HepG2 (cell line): Measurements from ENCODE around the gene TOP1. TPM values are rescaled to one million over a fixed set of nuclear protein-coding genes. Genes with fewer than 3 reads are reported as not detected.

ENCODE experiments used
- BRF2 ChIP-seq: sonication (generic); formaldehyde crosslinking; IDR thresholded peaks from 2 replicates; pipeline ENCODE4 v1.8.1; 2022; ENCODE audit warnings: mild to moderate bottlenecking, missing genetic modification reagents
- CEBPB ChIP-seq: IDR thresholded peaks from 2 replicates; pipeline ENCODE4 v1.6.1; 2011; ENCODE audit warnings: low read depth, low read length, improper control_type of control experiment, borderline replicate concordance
- HNF1A ChIP-seq, 2 experiments: sonication (generic) in 1 of 2; formaldehyde crosslinking in 1 of 2; IDR thresholded peaks; 2 replicates each; pipeline versions ENCODE4 v1.4.0 to v1.6.1; 2016 to 2020; ENCODE audit warnings: borderline replicate concordance in 1 of 2, low read depth in 1 of 2, mild to moderate bottlenecking in 1 of 2, missing genetic modification reagents in 1 of 2
- MAX ChIP-seq: IDR thresholded peaks from 2 replicates; pipeline ENCODE4 v1.6.1; 2012; ENCODE audit warnings: inconsistent platforms
- MIER2 ChIP-seq: IDR thresholded peaks from 2 replicates; pipeline ENCODE4 v1.6.1; 2016; ENCODE audit warnings: missing biosample characterization, missing genetic modification reagents
- MNT ChIP-seq: fragments of 450-650 bp; IDR thresholded peaks from 2 replicates; pipeline ENCODE4 v1.6.1; 2016
- NCOA2 ChIP-seq: sonication (generic); formaldehyde crosslinking; IDR thresholded peaks from 2 replicates; pipeline ENCODE4 v1.8.0; 2022; ENCODE audit warnings: inconsistent platforms
- NFKBIZ ChIP-seq: IDR thresholded peaks from 2 replicates; pipeline ENCODE4 v1.6.1; 2018; ENCODE audit warnings: missing genetic modification reagents, missing compliant biosample characterization
- SOX5 ChIP-seq: IDR thresholded peaks from 2 replicates; pipeline ENCODE4 v1.6.1; 2016; ENCODE audit warnings: borderline replicate concordance
- SRSF4 ChIP-seq: fragments of 200-400 bp; formaldehyde crosslinking; IDR thresholded peaks from one replicate; pipeline ENCODE4 v1.6.1; 2018; ENCODE audit warnings: mild to moderate bottlenecking, low read depth, low read length, moderate library complexity; ENCODE audit not compliant: poor library complexity, severe bottlenecking
- SSRP1 ChIP-seq: IDR thresholded peaks from 2 replicates; pipeline ENCODE4 v1.6.1; 2016; ENCODE audit warnings: control low read depth
- TEF ChIP-seq: sonication (generic); formaldehyde crosslinking; IDR thresholded peaks from 2 replicates; pipeline ENCODE4 v1.5.0; 2020; ENCODE audit warnings: missing genetic modification reagents
- TRAFD1 ChIP-seq: sonication (generic); formaldehyde crosslinking; IDR thresholded peaks from 2 replicates; pipeline ENCODE4 v1.5.1; 2020; ENCODE audit warnings: missing genetic modification reagents, mild to moderate bottlenecking, borderline replicate concordance
- ZNF7 ChIP-seq: IDR thresholded peaks from 2 replicates; pipeline ENCODE4 v1.6.1; 2016; ENCODE audit warnings: missing biosample characterization, missing genetic modification reagents
- ZUFSP ChIP-seq: sonication (generic); formaldehyde crosslinking; IDR thresholded peaks from 2 replicates; pipeline ENCODE4 v1.9.0; 2021; ENCODE audit warnings: missing genetic modification reagents, mild to moderate bottlenecking, borderline replicate concordance
- polyA plus RNA-seq, 8 experiments: library from polyadenylated mRNA; depleted of rRNA in 3 of 8; stranded (reverse) in 7 of 8; unstranded in 1 of 8; fragments of >200 nt; fragmentation: Illumina TruSeq in 4 of 8; extraction: Trizol in 4 of 8; gene quantifications; 2 replicates each; pipeline versions ENCODE4 v1.2.1 to v1.2.3, GENCODE V29; 2011 to 2016; ENCODE audit warnings: low read depth in 4 of 8, missing spikeins in 1 of 8, mixed read lengths in 1 of 8; ENCODE audit not compliant: insufficient read depth in 1 of 8
- total RNA-seq, 5 experiments: library from RNA; depleted of rRNA; stranded (reverse); fragments of >200 nt; fragmentation: Illumina TruSeq; extraction: Trizol; gene quantifications; 2 replicates each; pipeline ENCODE4 v1.2.3, GENCODE V29; 2016; ENCODE audit warnings: low read depth in 1 of 5

The TOP1 gene
- total and polyA plus RNA-seq, 2 of the 13 experiments (the other 11 are each of a cell fraction or from before 2014, with no cell fraction given), result 10.2 to 19.4 TPM

GRCh38 chr20:41140226-41141133 lies 111.9 kb downstream of the TOP1 start (continued):
- TF ChIP-seq BRF2 (CRISPR knock-in tag), result no peak
- TF ChIP-seq MAX, result peak; percentile 96
- no peak for TF ChIP-seq TRAFD1 (CRISPR knock-in tag)
- TF ChIP-seq SOX5 (CRISPR knock-in tag), result 0 out of 2 replicates have a peak, but pooled peaks have one; percentile 39
- peak; percentile 60 for TF ChIP-seq MNT
- no peak for TF ChIP-seq NFKBIZ (CRISPR knock-in tag)
- TF ChIP-seq CEBPB, result no peak
- no peak for TF ChIP-seq ZUFSP
- TF ChIP-seq ZNF7 (CRISPR knock-in tag), result no peak
- TF ChIP-seq NCOA2, result no peak
- no peak for TF ChIP-seq SRSF4
- no peak for TF ChIP-seq MIER2 (CRISPR knock-in tag)
- TF ChIP-seq HNF1A (IDR thresholded peaks at IDR 0.05; ENCODE audit: low read depth), result no peak
- no peak for TF ChIP-seq HNF1A (CRISPR knock-in tag; IDR thresholded peaks at IDR 0.05; ENCODE audit: borderline replicate concordance)
- 0 out of 2 replicates have a peak, but pooled peaks have one; percentile 19 for TF ChIP-seq TEF (CRISPR knock-in tag)
- peak; percentile 58; the same call in 1 of the 2 replicates for TF ChIP-seq SSRP1 (CRISPR knock-in tag)
